HepG2 (cell line): ENCODE data around the gene SLC28A1. TPM values are rescaled to one million over a fixed set of nuclear protein-coding genes. Genes with fewer than 3 reads are reported as not detected.

Experiments used
- ATAC-seq: fragments of 200-7000 bp; cut with Tn5 transposase; 3 replicates; pipeline ENCODE4 v1.9.1; 2020; ENCODE audit warnings: mild to moderate bottlenecking, moderate library complexity
- BruUV-seq: library from RNA; stranded (reverse); fragments of 400-500 nt; replicated peaks from 2 replicates; lab custom pipeline; 2021; lab: Mats Ljungman, UMichigan
- CTCF ChIA-PET: fragments of 300-600 bp; formaldehyde crosslinking; extraction: SDS; loops from one replicate; lab custom pipeline; 2021; ENCODE audit warnings: low total read pairs, inconsistent platforms, low intra/inter-chr PET ratio; lab: Yijun Ruan, JAX
- POLR2A ChIA-PET: fragments of 350-600 bp; sonication (Branson Sonifier 250); formaldehyde crosslinking; loops from one replicate; lab custom pipeline; 2020; ENCODE audit warnings: antibody characterized with exemption, inconsistent platforms; lab: Yijun Ruan, JAX
- DNase-seq: peaks from one replicate; pipeline ENCODE4 v3.0.0-alpha.2; 2015; ENCODE audit warnings: low spot score
- FAIRE-seq: peaks from 3 replicates; lab custom pipeline; 2011; peaks lifted over from hg19 to GRCh38; lab: Jason Lieb, UNC
- H2AFZ ChIP-seq: one replicate; pipeline ENCODE4 v1.6.1; 2011; ENCODE audit warnings: low read length, inconsistent platforms
- H3K27ac ChIP-seq: fragments of 300-600 bp; 3 replicates; pipeline ENCODE4 v1.8.0; 2011; ENCODE audit warnings: mixed run types, mild to moderate bottlenecking, mixed read lengths, low read length, inconsistent platforms; ENCODE audit not compliant: insufficient read depth; ENCODE audit errors: extremely low read length
- H3K27me3 ChIP-seq, 2 experiments: fragments of 200-600 bp in 1 of 2; 2 replicates in 1 of 2; 3 replicates in 1 of 2; pipeline versions ENCODE4 v1.6.0 to v1.8.0; 2011; ENCODE audit warnings: low read length in 2 of 2, mild to moderate bottlenecking in 2 of 2, moderate library complexity in 2 of 2, inconsistent platforms in 1 of 2; ENCODE audit not compliant: insufficient read depth in 2 of 2, control insufficient read depth in 1 of 2
- H3K36me3 ChIP-seq, 2 experiments: fragments of 200-600 bp in 1 of 2; replicated peaks in 1 of 2; 2 replicates in 1 of 2; 3 replicates in 1 of 2; pipeline versions ENCODE4 v1.5.1 to v1.8.0; 2011; ENCODE audit warnings: low read length in 2 of 2, inconsistent platforms in 1 of 2; ENCODE audit not compliant: insufficient read depth in 2 of 2, control insufficient read depth in 1 of 2
- H3K4me1 ChIP-seq: 2 replicates; pipeline ENCODE4 v1.5.1; 2012; ENCODE audit warnings: low read length, inconsistent platforms; ENCODE audit not compliant: insufficient read depth
- H3K4me2 ChIP-seq: 2 replicates; pipeline ENCODE4 v1.6.0; 2011; ENCODE audit warnings: low read depth, low read length, inconsistent platforms
- H3K4me3 ChIP-seq, 3 experiments: fragments of 200-600 bp in 1 of 3; sonication (generic), shearing (Covaris generic) in 1 of 3; replicated peaks in 1 of 3; 2 replicates each; pipeline ENCODE4 v1.5.1; 2011 to 2016; ENCODE audit warnings: low read length in 3 of 3, inconsistent platforms in 2 of 3, low read depth in 2 of 3, mild to moderate bottlenecking in 2 of 3, control low read depth in 1 of 3, mixed read lengths in 1 of 3; ENCODE audit not compliant: insufficient read depth in 1 of 3
- H3K79me2 ChIP-seq: one replicate; pipeline ENCODE4 v1.6.1; 2011; ENCODE audit warnings: low read length, inconsistent platforms; ENCODE audit not compliant: insufficient read depth
- H3K9ac ChIP-seq: 2 replicates; pipeline ENCODE4 v1.6.0; 2011; ENCODE audit warnings: mild to moderate bottlenecking, low read depth, low read length, inconsistent platforms; ENCODE audit not compliant: insufficient read depth
- H3K9me3 ChIP-seq: 2 replicates; pipeline ENCODE4 v1.5.1; 2012; ENCODE audit warnings: mild to moderate bottlenecking, low read length
- H4K20me1 ChIP-seq: 2 replicates; pipeline ENCODE4 v1.6.0; 2011; ENCODE audit warnings: inconsistent platforms, mild to moderate bottlenecking, low read length, moderate library complexity; ENCODE audit not compliant: insufficient read depth
- CEBPB ChIP-seq: IDR thresholded peaks from 2 replicates; pipeline ENCODE4 v1.6.1; 2011; ENCODE audit warnings: low read depth, low read length, improper control_type of control experiment, borderline replicate concordance
- FOXA3 ChIP-seq: IDR thresholded peaks from 2 replicates; pipeline ENCODE4 v1.6.1; 2016; ENCODE audit warnings: missing genetic modification reagents, missing compliant biosample characterization
- IKZF1 ChIP-seq: fragments of 450-650 bp; IDR thresholded peaks from 2 replicates; pipeline ENCODE4 v1.7.1; 2016
- ISL2 ChIP-seq: sonication (generic); formaldehyde crosslinking; IDR thresholded peaks from 2 replicates; pipeline ENCODE4 v1.5.0; 2020; ENCODE audit warnings: missing genetic modification reagents
- KDM5A ChIP-seq: fragments of 200-600 bp; sonication (generic); IDR thresholded peaks from 2 replicates; pipeline ENCODE4 v1.7.0; 2018; ENCODE audit warnings: antibody characterized with exemption, mild to moderate bottlenecking, low read length, borderline replicate concordance
- MED8 ChIP-seq: sonication (generic); formaldehyde crosslinking; IDR thresholded peaks from 2 replicates; pipeline ENCODE4 v1.8.1; 2023; ENCODE audit warnings: mild to moderate bottlenecking, missing genetic modification reagents; ENCODE audit not compliant: insufficient replicate concordance
- MTF2 ChIP-seq: sonication (generic); formaldehyde crosslinking; IDR thresholded peaks from 2 replicates; pipeline ENCODE4 v1.5.0; 2020; ENCODE audit warnings: missing genetic modification reagents, borderline replicate concordance
- TAF15 ChIP-seq: fragments of 200-400 bp; formaldehyde crosslinking; IDR thresholded peaks from one replicate; pipeline ENCODE4 v1.6.1; 2018; ENCODE audit warnings: mild to moderate bottlenecking, low read depth, low read length; ENCODE audit not compliant: poor library complexity, severe bottlenecking
- ZC3H4 ChIP-seq: sonication (generic); formaldehyde crosslinking; IDR thresholded peaks from 2 replicates; pipeline ENCODE4 v1.4.0; 2020; ENCODE audit warnings: missing genetic modification reagents, borderline replicate concordance
- ZNF256 ChIP-seq: sonication (generic); formaldehyde crosslinking; conservative IDR thresholded peaks from 2 replicates; pipeline ENCODE4 v1.4.0; 2020; ENCODE audit warnings: missing genetic modification reagents
- ZNF772 ChIP-seq: sonication (generic); formaldehyde crosslinking; IDR thresholded peaks from 2 replicates; pipeline ENCODE4 v1.5.0; 2020; ENCODE audit warnings: mild to moderate bottlenecking, missing genetic modification reagents
- ZSCAN22 ChIP-seq: sonication (generic); formaldehyde crosslinking; IDR thresholded peaks from 2 replicates; pipeline ENCODE4 v1.4.0; 2020; ENCODE audit warnings: mild to moderate bottlenecking, missing genetic modification reagents
- WGBS: methylation state at CpG from one replicate; pipeline ENCODE4 v1.1.6; 2017; ENCODE audit warnings: low lambda C conversion rate; 5-methylcytosine and 5-hydroxymethylcytosine counted together
- in situ Hi-C: cut with HindIII; loops from 2 replicates; pipeline ENCODE4 v1.10.0; 2017; ENCODE audit warnings: low pct_unique_long_range_greater_than_20kb; ENCODE audit not compliant: extremely low pct_ligation_motif_present
- intact Hi-C: fragments of 100-400 bp; cut with micrococcal nuclease; formaldehyde crosslinking; loops from one replicate; pipeline ENCODE4 v1.10.0; 2022; ENCODE audit not compliant: unreplicated experiment
- polyA plus RNA-seq, 8 experiments: library from polyadenylated mRNA; depleted of rRNA in 3 of 8; stranded (reverse) in 7 of 8; unstranded in 1 of 8; fragments of >200 nt; fragmentation: Illumina TruSeq in 4 of 8; extraction: Trizol in 4 of 8; gene quantifications; 2 replicates each; pipeline versions ENCODE4 v1.2.1 to v1.2.3, GENCODE V29; 2011 to 2016; ENCODE audit warnings: low read depth in 4 of 8, missing spikeins in 1 of 8, mixed read lengths in 1 of 8; ENCODE audit not compliant: insufficient read depth in 1 of 8
- total RNA-seq, 5 experiments: library from RNA; depleted of rRNA; stranded (reverse); fragments of >200 nt; fragmentation: Illumina TruSeq; extraction: Trizol; gene quantifications; 2 replicates each; pipeline ENCODE4 v1.2.3, GENCODE V29; 2016; ENCODE audit warnings: low read depth in 1 of 5

The SLC28A1 gene
- total and polyA plus RNA-seq, 2 of the 13 experiments (the other 11 are each of a cell fraction or from before 2014, with no cell fraction given) = 0.31 to 5.8 TPM

DNA sequence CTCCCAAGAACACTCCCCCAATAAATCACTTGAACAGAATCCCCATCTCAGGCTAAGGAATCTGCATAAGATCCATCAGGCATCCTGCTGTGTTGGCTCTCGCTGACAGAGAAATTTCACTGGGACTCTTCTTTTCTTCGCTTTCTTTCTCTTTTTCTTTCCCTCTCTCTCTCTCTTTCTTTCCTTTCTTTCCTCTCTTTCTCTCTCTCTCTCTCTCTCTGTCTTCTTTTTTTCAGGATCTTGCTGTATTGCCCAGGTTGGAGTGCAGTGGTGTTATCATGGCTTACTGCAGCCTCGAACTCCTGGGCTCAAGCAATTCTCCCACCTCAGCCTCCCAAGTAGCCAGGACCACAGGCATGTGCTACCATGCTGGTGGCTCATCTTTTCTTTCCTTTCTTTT lies 4.5 kb upstream of the SLC28A1 start:
- intact Hi-C loops (no loop called here), in situ Hi-C loops (no loop called here)
- DNase-seq = no peak
- no TSS peak for BruUV-seq
- no peaks in the 10 kb centered on the region for H3K79me2 ChIP-seq
- no peak overlapping the region for H3K9ac ChIP-seq
- H3K4me1 ChIP-seq = peaks cover 58% of the 10 kb centered on the region
- H3K27ac ChIP-seq = no peak overlapping the region
- peaks cover 0 to 11% of the 10 kb centered on the region in 2 experiments; a peak in 1 of 5 replicates for H3K27me3 ChIP-seq
- no peaks in the 10 kb centered on the region for H3K36me3 ChIP-seq
- no peak for FAIRE-seq
- CTCF ChIA-PET = no interaction called here
- H3K4me2 ChIP-seq = no peak overlapping the region
- no peaks in the 10 kb centered on the region for H3K9me3 ChIP-seq
- H3K4me3 ChIP-seq = no peak overlapping the region
- 53% methylated on average over 3 of the region's 3 CpGs for WGBS
- H4K20me1 ChIP-seq = no peaks in the 10 kb centered on the region
- ATAC-seq = no peak
- TF ChIP-seq CEBPB (no peak), TAF15 (no peak), MTF2 (no peak), ZSCAN22 (CRISPR knock-in tag) (no peak), MED8 (no peak), FOXA3 (CRISPR knock-in tag) (no peak), ZNF772 (CRISPR knock-in tag) (no peak), KDM5A (no peak), ZC3H4 (no peak), ZNF256 (CRISPR knock-in tag) (no peak), IKZF1 (no peak), ISL2 (CRISPR knock-in tag) (no peak)
- TF ChIP-seq, all 625 proteins: peak for 0
- H2AFZ ChIP-seq = no peak overlapping the region
- POLR2A ChIA-PET = no interaction called here
